Activated T-cell treated with anti-CD3 and anti-CD28 coated beads, Interleukin-2, amount 50 U/mL, for 72 hours (primary cell): ENCODE results near the gene FOXN3. TPM values are rescaled to one million over a fixed set of nuclear protein-coding genes. Genes with fewer than 3 reads are reported as not detected.

Experiments
- ATAC-seq, 2 donors: fragments of 150-1000 bp; cut with Tn5 transposase; replicated peaks in 1 of 2; 2 replicates each; pipeline ENCODE4 v1.10.0; 2021; ENCODE audit warnings: moderate library complexity in 2 of 2, mild to moderate bottlenecking in 1 of 2
- DNase-seq, 2 donors: peaks; one replicate each; pipeline ENCODE4 v3.0.0; 2021 to 2022; ENCODE audit warnings: mixed read lengths in 1 of 2
- H3K27ac Mint-ChIP-seq: one replicate; pipeline ENCODE4 v1.8.0; 2022; ENCODE audit warnings: mild to moderate bottlenecking, moderate library complexity, mixed read lengths
- H3K27me3 Mint-ChIP-seq: one replicate; pipeline ENCODE4 v1.8.0; 2022; ENCODE audit warnings: low read depth, mixed read lengths
- H3K36me3 Mint-ChIP-seq, 2 donors: one replicate each; pipeline ENCODE4 v1.8.0; 2022; ENCODE audit warnings: mixed read lengths in 2 of 2, mild to moderate bottlenecking in 1 of 2; ENCODE audit not compliant: insufficient read depth in 2 of 2
- H3K4me1 Mint-ChIP-seq: one replicate; pipeline ENCODE4 v1.8.0; 2022; ENCODE audit warnings: low read depth, mixed read lengths
- H3K4me3 Mint-ChIP-seq, 2 donors: one replicate each; pipeline ENCODE4 v1.8.0; 2022; ENCODE audit warnings: mild to moderate bottlenecking in 2 of 2, mixed read lengths in 2 of 2, moderate library complexity in 2 of 2
- H3K9me3 Mint-ChIP-seq, 2 donors: one replicate each; pipeline ENCODE4 v1.8.0; 2022; ENCODE audit warnings: mixed read lengths in 2 of 2
- total RNA-seq, 2 donors: library from RNA; stranded (reverse); gene quantifications; one replicate each; pipeline ENCODE4 v1.2.3, GENCODE V29; 2022

FOXN3 gene
- total RNA-seq, 2 donors from 2014 or later: 154 to 157 TPM

DNA sequence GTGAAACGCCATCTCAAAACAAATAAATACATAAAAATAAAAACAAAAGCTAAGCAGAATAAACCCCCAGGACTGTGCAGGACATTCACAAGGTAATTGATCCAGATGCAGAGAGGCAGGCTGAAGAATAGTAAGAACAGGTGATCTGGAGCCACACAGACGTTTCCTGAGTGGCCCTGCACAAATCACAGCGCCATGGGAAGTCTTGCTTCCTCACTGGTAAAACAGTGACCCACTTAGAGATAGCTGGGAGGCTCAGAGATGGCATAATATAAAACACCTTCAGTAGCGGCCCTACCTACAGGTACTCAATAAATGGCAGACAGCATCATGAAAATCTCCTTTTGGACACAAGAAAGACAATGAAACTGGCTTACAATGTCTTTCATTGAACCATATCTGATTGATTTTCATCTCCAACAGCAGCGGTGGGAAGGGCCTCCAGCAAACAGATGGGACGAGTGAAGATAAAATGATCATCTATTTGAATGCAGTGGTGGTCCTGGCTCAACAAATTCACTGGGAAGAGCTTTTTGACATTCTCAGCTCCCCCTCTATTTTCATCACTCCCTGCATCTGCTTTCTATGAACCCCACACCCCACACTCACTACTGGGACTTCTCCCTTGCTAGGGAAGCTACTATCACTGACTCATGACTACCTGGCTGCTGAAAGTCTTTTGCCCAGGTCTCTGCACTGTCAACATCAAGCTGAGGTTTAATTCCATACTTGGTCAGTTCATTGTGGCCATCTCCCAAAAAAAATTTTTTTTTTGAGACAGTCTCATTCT, 63.9 kb downstream of the FOXN3 start:
- no peak for ATAC-seq
- Mint-ChIP-seq H3K27ac (peak overlapping the region; percentile 71), H3K4me3 (no peak overlapping the region), H3K36me3 (peaks cover 9 to 24% of the 10 kb centered on the region in 2 donors), H3K27me3 (no peaks in the 10 kb centered on the region), H3K4me1 (peaks cover 68% of the 10 kb centered on the region), H3K9me3 (no peaks in the 10 kb centered on the region)
- no peak for DNase-seq

GRCh38 chr14:89351516-89352404, 65.3 kb downstream of the FOXN3 start:
- H3K27ac Mint-ChIP-seq: peak overlapping the region; percentile 99
- H3K4me3 Mint-ChIP-seq: peak overlapping the region; percentile 84 to 90
- H3K27me3 Mint-ChIP-seq: no peaks in the 10 kb centered on the region
- DNase-seq: peak; percentile 11 to 44
- ATAC-seq: peak; percentile 47 to 66
- H3K4me1 Mint-ChIP-seq: peaks cover 56% of the 10 kb centered on the region
- H3K9me3 Mint-ChIP-seq: no peaks in the 10 kb centered on the region
- peaks cover 14 to 31% of the 10 kb centered on the region in 2 donors for H3K36me3 Mint-ChIP-seq

- peaks cover 14 to 32% of the 10 kb centered on the region in 2 donors for H3K36me3 Mint-ChIP-seq
- H3K27ac Mint-ChIP-seq: peak overlapping the region; percentile 99
- peaks cover 51% of the 10 kb centered on the region for H3K4me1 Mint-ChIP-seq
- peak overlapping the region; percentile 84 to 90 for H3K4me3 Mint-ChIP-seq
- no peaks in the 10 kb centered on the region for H3K9me3 Mint-ChIP-seq
- H3K27me3 Mint-ChIP-seq: no peaks in the 10 kb centered on the region
- ATAC-seq (no peak), DNase-seq (no peak)
These were observed 65.9 kb downstream of the FOXN3 start for GRCh38 chr14:89351221-89351515.

GRCh38 chr14:89350152-89350551, 66.9 kb downstream of the FOXN3 start:
- ATAC-seq: no peak
- Mint-ChIP-seq H3K27ac (peak overlapping the region; percentile 10), H3K27me3 (no peaks in the 10 kb centered on the region), H3K36me3 (peaks cover 14 to 28% of the 10 kb centered on the region in 2 donors), H3K9me3 (no peaks in the 10 kb centered on the region), H3K4me3 (no peak overlapping the region), H3K4me1 (peaks cover 44% of the 10 kb centered on the region)
- no peak for DNase-seq

DNA sequence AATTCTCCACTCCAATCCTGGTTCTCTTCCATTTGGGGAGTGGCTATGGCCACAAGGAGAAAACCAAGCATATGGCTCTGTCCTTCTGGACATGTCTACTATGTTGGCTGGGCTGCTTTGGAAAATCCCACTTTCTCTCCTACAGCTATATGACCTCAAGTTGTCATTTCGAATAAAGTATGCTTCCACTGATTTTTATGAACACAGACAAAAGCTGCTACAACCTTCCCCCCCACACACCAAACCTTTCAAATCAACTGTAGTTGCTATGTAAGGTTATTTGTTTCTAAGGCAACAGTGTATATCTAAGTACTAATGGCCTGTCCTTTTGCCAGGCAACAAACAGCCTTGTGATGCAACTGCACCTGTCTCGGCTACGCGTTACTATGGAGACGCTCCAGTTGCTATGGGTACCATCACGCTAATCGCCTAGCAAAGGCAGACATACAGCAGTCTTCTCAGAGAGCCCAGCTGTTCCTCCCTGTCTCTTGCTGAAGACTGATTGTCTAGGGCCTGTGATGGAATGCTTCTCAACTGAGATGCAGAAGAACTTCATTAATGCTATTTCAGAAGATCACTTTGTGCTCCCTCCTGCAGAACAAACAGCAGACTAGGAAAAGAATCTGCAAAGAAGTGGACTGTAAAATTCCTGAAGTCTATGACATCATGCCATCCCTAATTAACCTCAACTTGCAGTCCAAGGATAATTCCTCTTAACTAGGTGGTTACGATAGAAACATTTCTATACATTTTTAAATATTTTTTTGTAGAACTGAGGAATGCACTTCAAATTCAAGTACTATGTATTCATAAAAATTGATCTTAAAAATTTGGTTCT, 67.6 kb downstream of the FOXN3 start:
- Mint-ChIP-seq H3K4me3 (no peak overlapping the region), H3K4me1 (peaks cover 48% of the 10 kb centered on the region), H3K36me3 (peaks cover 14 to 32% of the 10 kb centered on the region in 2 donors), H3K9me3 (no peaks in the 10 kb centered on the region), H3K27ac (no peak overlapping the region), H3K27me3 (no peaks in the 10 kb centered on the region)
- ATAC-seq: no peak
- no peak for DNase-seq

- DNase-seq (no peak), ATAC-seq (no peak)
- peaks cover 50% of the 10 kb centered on the region for H3K4me1 Mint-ChIP-seq
- H3K36me3 Mint-ChIP-seq: peaks cover 14 to 38% of the 10 kb centered on the region in 2 donors
- H3K9me3 Mint-ChIP-seq: no peaks in the 10 kb centered on the region
- no peak overlapping the region for H3K4me3 Mint-ChIP-seq
- H3K27ac Mint-ChIP-seq: no peak overlapping the region
- no peaks in the 10 kb centered on the region for H3K27me3 Mint-ChIP-seq
These were observed 68.3 kb downstream of the FOXN3 start for GRCh38 chr14:89348722-89349121.

DNA sequence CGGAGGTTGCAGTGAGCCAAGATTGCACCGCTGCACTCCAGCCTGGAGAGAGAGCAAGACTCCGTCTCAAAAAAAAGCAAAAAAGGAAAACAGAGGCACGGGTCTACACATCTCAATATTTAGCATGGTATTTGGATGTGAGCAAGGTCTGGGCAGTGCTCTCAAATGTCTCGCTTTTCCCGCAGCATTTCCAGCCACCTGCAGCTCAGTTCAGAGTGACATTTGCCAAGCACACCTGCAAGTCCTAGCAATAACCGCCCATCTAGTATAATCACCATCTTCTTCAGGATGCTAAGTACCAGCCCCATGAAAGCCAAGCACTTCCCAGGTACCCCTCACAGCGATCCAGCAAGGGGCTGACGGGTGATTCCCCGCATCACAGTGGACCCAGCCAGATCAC, 69.1 kb downstream of the FOXN3 start:
- Mint-ChIP-seq H3K4me1 (peaks cover 48% of the 10 kb centered on the region), H3K36me3 (peaks cover 14 to 38% of the 10 kb centered on the region in 2 donors)
- no peak for ATAC-seq

GRCh38 chr14:89344920-89345254, 72.1 kb downstream of the FOXN3 start:
- no peaks in the 10 kb centered on the region for H3K27me3 Mint-ChIP-seq
- H3K9me3 Mint-ChIP-seq: no peaks in the 10 kb centered on the region
- H3K36me3 Mint-ChIP-seq: peaks cover 13 to 33% of the 10 kb centered on the region in 2 donors
- no peak for ATAC-seq
- no peak overlapping the region for H3K4me3 Mint-ChIP-seq
- no peak overlapping the region for H3K27ac Mint-ChIP-seq
- H3K4me1 Mint-ChIP-seq: peaks cover 49% of the 10 kb centered on the region
- DNase-seq: no peak

More for the DNA sequence above, 69.1 kb downstream of the FOXN3 start:
- H3K9me3 Mint-ChIP-seq: no peaks in the 10 kb centered on the region
- no peak for DNase-seq
- H3K27me3 Mint-ChIP-seq: no peaks in the 10 kb centered on the region
- no peak overlapping the region for H3K27ac Mint-ChIP-seq
- no peak overlapping the region for H3K4me3 Mint-ChIP-seq

GRCh38 chr14:89343356-89343755, 73.7 kb downstream of the FOXN3 start:
- H3K9me3 Mint-ChIP-seq: no peaks in the 10 kb centered on the region
- DNase-seq (no peak), ATAC-seq (no peak)
- H3K4me1 Mint-ChIP-seq: peaks cover 60% of the 10 kb centered on the region
- H3K4me3 Mint-ChIP-seq: no peak overlapping the region
- no peak overlapping the region for H3K27ac Mint-ChIP-seq
- H3K27me3 Mint-ChIP-seq: no peaks in the 10 kb centered on the region
- peaks cover 8 to 25% of the 10 kb centered on the region in 2 donors for H3K36me3 Mint-ChIP-seq

DNA sequence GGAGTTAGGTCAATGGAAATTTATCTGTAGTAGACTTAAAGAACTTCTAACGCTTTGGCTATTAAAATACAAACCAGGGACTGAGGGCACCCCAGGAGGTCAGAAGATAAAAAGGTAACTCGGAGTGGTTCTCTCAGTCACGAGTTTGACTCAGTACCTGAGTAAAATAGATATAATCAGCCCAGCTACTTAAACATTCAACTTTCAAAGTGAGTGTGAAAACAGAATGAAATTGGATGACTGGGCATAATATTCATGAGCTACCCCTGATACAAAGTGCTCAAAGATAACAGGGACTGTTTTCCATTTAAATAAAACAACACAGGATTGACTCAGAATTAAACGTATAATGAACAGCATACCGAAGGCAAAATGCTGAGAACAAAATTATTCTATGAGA, 75.0 kb downstream of the FOXN3 start:
- Mint-ChIP-seq H3K27ac (no peak overlapping the region), H3K36me3 (peaks cover 5 to 18% of the 10 kb centered on the region in 2 donors), H3K9me3 (no peaks in the 10 kb centered on the region), H3K27me3 (no peaks in the 10 kb centered on the region), H3K4me1 (peaks cover 71% of the 10 kb centered on the region), H3K4me3 (peak overlapping the region in 1 of 2 donors; percentile 42)
- DNase-seq (no peak), ATAC-seq (peak; percentile 51 to 81)

- DNase-seq (no peak), ATAC-seq (no peak)
- Mint-ChIP-seq H3K4me3 (no peak overlapping the region), H3K4me1 (peaks cover 84% of the 10 kb centered on the region), H3K9me3 (no peaks in the 10 kb centered on the region), H3K36me3 (peaks cover 4 to 20% of the 10 kb centered on the region in 2 donors), H3K27me3 (no peaks in the 10 kb centered on the region), H3K27ac (peak overlapping the region; percentile 3)
These were observed 76.5 kb downstream of the FOXN3 start for GRCh38 chr14:89340200-89341181.

DNA sequence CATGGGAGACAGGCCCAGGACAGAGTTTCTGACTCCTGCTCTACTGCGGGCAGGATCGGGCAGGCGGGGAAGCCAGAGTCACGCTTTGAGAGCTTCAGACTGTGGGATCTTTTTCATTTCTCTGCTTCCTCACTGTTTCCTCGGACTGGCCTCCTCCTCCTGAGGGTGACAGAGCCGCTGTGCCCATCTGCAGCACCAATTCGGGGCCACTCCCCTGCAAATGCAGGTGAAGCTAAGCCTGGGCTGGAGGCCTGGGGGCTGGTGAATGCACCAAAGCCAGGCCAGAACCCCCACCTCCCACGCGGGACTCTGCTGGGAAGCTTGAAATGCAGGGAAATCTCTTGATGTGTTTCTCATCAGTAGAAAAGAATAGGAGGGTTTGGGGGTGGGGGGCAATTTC, 77.5 kb downstream of the FOXN3 start:
- Mint-ChIP-seq H3K4me1 (peaks cover 79% of the 10 kb centered on the region), H3K9me3 (no peaks in the 10 kb centered on the region), H3K27ac (no peak overlapping the region), H3K36me3 (peaks cover 4 to 17% of the 10 kb centered on the region in 2 donors), H3K4me3 (no peak overlapping the region), H3K27me3 (no peaks in the 10 kb centered on the region)
- DNase-seq (no peak), ATAC-seq (no peak)
